ENCODE measurements around the gene CLASRP. TPM values are rescaled to one million over a fixed set of nuclear protein-coding genes. Genes with fewer than 3 reads are reported as not detected.
A peak's percentile ranks its signal among the peaks of the same experiment; 100 is the strongest.

Gene CLASRP
- total and polyA plus RNA-seq, 9 of the 15 experiments (the other 6 are each of a cell fraction or from before 2014, with no cell fraction given), result 0.94 to 86.3 (median 44.0) TPM

GRCh38 chr19:45117167-45117594, 78.3 kb downstream of the CLASRP start:
- Histone ChIP-seq H3K27me3 (ENCODE audit: control insufficient read depth in 2 of 2, insufficient read depth in 2 of 2, low read length in 2 of 2) (no peaks in the 10 kb centered on the region), H3K9me3 (replicated peaks; ENCODE audit: control insufficient read depth, insufficient read depth, low read depth, low read length) (no peaks in the 10 kb centered on the region), H3K9me1 (ENCODE audit: control insufficient read depth, insufficient read depth, low read length) (peaks cover 5% of the 10 kb centered on the region), H3K36me3 (ENCODE audit: control insufficient read depth, insufficient read depth, low read length) (peaks cover 25% of the 10 kb centered on the region; the same call in 2 of the 3 replicates), H3K9ac (ENCODE audit: insufficient read depth in 1 of 2, low read depth in 2 of 2, low read length in 2 of 2) (peak overlapping the region in 1 of 2 experiments; percentile 82; a peak in 2 of 4 replicates), H2AFZ (ENCODE audit: low read depth, low read length) (no peak overlapping the region), H3K4me2 (ENCODE audit: insufficient read depth, low read length) (no peak overlapping the region), H3K27ac (ENCODE audit: extremely low read depth, low read depth, low read length) (no peak overlapping the region), H4K20me1 (replicated peaks; ENCODE audit: control insufficient read depth, insufficient read depth, low read length) (peaks cover 39% of the 10 kb centered on the region), H3K4me1 (replicated peaks in 1 of 2; ENCODE audit: control insufficient read depth in 2 of 2, insufficient read depth in 2 of 2, low read length in 2 of 2) (peaks cover 4 to 37% of the 10 kb centered on the region in 2 experiments; a peak in 4 of 5 replicates), H3K79me2 (ENCODE audit: control insufficient read depth, insufficient read depth, low read length) (peaks cover 72% of the 10 kb centered on the region), H3K4me3 (no peak overlapping the region)
- FAIRE-seq (peak; percentile 64), DNase-seq (ENCODE audit: extremely low read depth in 1 of 4, low spot score in 3 of 4) (peak; percentile 51 to 61 (median 55)), ATAC-seq (peak; percentile 76)
- WGBS (ENCODE audit: insufficient coverage, low coverage, missing lambda C conversion rate), result 48% methylated on average over 16 of the region's 16 CpGs
- TF ChIP-seq EGR1 (conservative IDR thresholded peaks at IDR 0.05), result peak; percentile 77
- peak; percentile 52; the same call in 1 of the 2 replicates for TF ChIP-seq TFAP4 (CRISPR knock-in tag; IDR thresholded peaks at IDR 0.05; ENCODE audit: borderline replicate concordance)
- TF ChIP-seq KDM5B (IDR thresholded peaks at IDR 0.05; ENCODE audit: insufficient replicate concordance, low read depth, low read length), result no peak
- peak; percentile 38; the same call in 1 of the 2 replicates for TF ChIP-seq ZNF282 (CRISPR knock-in tag; IDR thresholded peaks at IDR 0.05)
- in situ Hi-C loops (cut with MboI) (no loop called here), intact Hi-C loops (cut with micrococcal nuclease) (no loop called here)
- POLR2A ChIA-PET, result interaction anchor here (0.9 to 1.9 kb wide), 3 partner anchors 10 to 38 kb away, joined by 3 to 14 read pairs (median 4); partner anchors contain the start of genes GEMIN7 and PPP1R37
- BruUV-seq (replicated peaks), result no TSS peak
- CTCF ChIA-PET (ENCODE audit: low intra/inter-chr PET ratio), result no interaction called here
